AG09309 (cell line): Measurements from ENCODE around the gene EYS.

Source experiments
- DNase-seq: peaks from one replicate; pipeline ENCODE4 v3.0.0-alpha.2; 2010; ENCODE audit warnings: low read depth
- H3K4me3 ChIP-seq: 2 replicates; pipeline ENCODE4 v1.5.1; 2011; ENCODE audit warnings: mild to moderate bottlenecking, low read depth, low read length, moderate library complexity; ENCODE audit not compliant: control insufficient read depth
- CTCF ChIP-seq: IDR thresholded peaks from 2 replicates; pipeline ENCODE4 v1.5.1; 2011; ENCODE audit warnings: mild to moderate bottlenecking, low read depth, low read length, inconsistent platforms; ENCODE audit not compliant: insufficient read depth, control insufficient read depth; ENCODE audit errors: missing control alignments

The EYS gene

GRCh38 chr6:65557224-65557623, 149.8 kb downstream of the EYS start:
- H3K4me3 ChIP-seq = no peak overlapping the region
- DNase-seq = no peak
- TF ChIP-seq CTCF = no peak

- no peak for DNase-seq
- no peak overlapping the region for H3K4me3 ChIP-seq
- TF ChIP-seq CTCF = no peak
Observed at GRCh38 chr6:65546894-65547293, 160.1 kb downstream of the EYS start.

- no peak for TF ChIP-seq CTCF
- DNase-seq = no peak
- H3K4me3 ChIP-seq = no peak overlapping the region
Observed at GRCh38 chr6:65545920-65546319, 161.1 kb downstream of the EYS start.

- no peak for DNase-seq
- no peak overlapping the region for H3K4me3 ChIP-seq
- no peak for TF ChIP-seq CTCF
Observed at GRCh38 chr6:65538644-65539043, 168.4 kb downstream of the EYS start.

- no peak for DNase-seq
- no peak for TF ChIP-seq CTCF
- no peak overlapping the region for H3K4me3 ChIP-seq
Observed at GRCh38 chr6:65537600-65537999, 169.4 kb downstream of the EYS start.

- no peak for TF ChIP-seq CTCF
- DNase-seq = no peak
- H3K4me3 ChIP-seq = no peak overlapping the region
Observed at GRCh38 chr6:65531533-65531932, 175.5 kb downstream of the EYS start.

GRCh38 chr6:65524232-65524631, 182.8 kb downstream of the EYS start:
- no peak overlapping the region for H3K4me3 ChIP-seq
- DNase-seq = no peak
- no peak for TF ChIP-seq CTCF
